HG03066 (cell line): ENCODE results near the gene MICB.
A peak's percentile ranks its signal among the peaks of the same experiment; 100 is the strongest.
"Not testable (repeated sequence)": the region's sequence is repeated elsewhere in the genome, so short reads cannot be mapped to it uniquely, and the experiment has no call there.

ENCODE experiments used
- ATAC-seq: cut with Tn5 transposase; IDR thresholded peaks from one replicate; pipeline ENCODE4 v1.9.1; 2021; ENCODE audit warnings: low read depth; ENCODE audit not compliant: unreplicated experiment

MICB gene

GRCh38 chr6:31497531-31498476 lies at the start of gene MICB:
MICB (plus strand) TSS chr6:31498145; CDS start chr6:31498194, 49 bp downstream.
- peak; percentile 43 for ATAC-seq

- no peak for ATAC-seq
Measured at GRCh38 chr6:31450751-31451150, 47.2 kb upstream of the MICB start.

GRCh38 chr6:31452859-31453258 lies 45.1 kb upstream of the MICB start:
- no peak for ATAC-seq

DNA sequence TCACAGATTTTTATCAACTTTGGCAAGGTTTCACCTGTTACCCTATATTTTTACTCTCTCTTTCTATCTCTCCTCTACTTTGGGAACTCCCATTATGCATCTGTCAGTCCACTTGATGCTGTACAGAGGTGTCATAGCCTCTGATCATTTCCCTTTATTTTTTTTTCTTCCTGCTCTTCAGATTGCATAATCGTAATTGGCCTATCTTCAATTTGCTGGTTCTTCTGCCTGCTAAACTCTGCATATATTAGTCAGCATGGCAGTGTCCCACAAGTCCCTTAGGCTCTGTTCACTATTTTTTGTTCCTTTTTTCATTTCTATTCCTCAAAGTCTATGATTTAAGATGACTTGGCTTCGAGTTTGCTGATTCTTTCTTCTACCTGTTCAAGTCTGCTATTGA lies 44.7 kb upstream of the MICB start:
- ATAC-seq, result no peak

GRCh38 chr6:31459864-31460263 lies 38.1 kb upstream of the MICB start:
- ATAC-seq, result not testable (repeated sequence)

DNA sequence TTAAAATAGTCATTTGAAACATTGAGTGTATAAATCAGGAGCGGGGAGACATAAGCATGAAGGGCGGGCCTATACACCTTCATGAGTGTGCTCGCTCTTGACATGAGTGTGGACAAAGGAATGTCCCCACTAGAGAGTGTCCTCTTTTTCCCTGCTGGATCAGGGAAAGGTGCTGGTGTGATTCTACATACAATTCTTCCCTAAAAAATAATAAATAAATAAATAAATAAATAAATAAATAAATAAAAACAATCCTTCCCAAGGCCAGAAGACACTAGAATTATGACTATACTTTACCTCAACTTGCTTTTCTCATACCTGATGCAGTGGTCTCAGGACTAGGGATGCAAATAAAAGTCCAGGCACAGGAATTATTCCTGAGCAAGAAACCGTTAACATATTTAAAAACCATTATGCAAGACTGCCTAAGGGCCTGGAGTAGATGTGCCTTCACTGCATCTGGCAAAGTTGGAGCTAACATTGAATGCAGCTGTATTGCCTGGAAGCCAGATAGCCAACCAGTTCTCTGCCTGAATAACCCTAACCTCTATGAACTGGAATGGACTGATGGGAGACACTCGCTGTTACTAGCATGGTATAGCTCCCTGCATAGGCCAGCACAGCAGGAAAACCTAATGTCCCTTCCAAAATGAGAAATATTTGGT lies 37.5 kb upstream of the MICB start:
- no peak for ATAC-seq

DNA sequence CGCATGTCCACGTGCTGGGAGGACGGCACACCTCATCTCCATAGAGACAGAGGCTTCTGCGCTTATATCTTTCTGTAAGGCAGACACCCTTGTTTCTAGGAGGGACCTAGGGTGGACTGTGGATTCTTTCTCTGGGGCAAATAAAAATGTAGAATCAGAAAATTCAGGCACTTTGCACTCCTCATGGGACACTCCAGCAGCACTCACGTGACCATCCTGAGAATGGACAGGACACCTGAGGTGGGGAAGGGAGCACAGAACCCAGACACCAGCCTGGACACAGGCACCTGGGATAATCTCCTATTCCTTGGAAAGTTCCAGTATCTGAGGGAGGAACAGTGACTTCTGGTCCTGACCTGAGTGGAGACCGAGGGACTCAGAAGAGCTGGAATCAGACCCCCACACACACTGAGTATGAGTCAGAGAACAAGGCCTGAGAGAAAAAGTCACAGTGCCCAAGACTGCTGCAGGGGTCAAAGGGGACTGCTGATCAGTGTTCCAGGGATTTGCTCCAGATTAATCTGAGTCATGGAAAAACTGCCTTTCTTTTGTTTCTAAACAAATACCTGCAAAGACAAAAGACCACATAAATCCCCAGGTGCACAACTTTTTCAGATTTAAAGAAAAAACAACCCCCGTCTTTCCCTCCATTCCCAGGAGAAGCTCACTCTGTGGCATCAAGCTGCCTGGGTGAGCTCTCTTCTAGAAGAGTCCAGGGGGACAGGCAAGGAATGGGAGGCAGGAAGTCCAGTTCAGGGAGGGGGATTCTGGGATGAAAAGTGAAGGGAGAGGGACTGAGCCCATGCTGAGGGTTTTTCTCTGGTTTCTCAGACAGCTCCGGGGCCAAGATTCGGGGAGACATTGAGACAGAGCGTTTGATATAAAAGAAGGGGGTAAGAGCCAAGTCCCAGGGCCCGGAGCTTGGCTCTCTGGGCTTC lies 35.6 kb upstream of the MICB start:
- ATAC-seq, result no peak

DNA sequence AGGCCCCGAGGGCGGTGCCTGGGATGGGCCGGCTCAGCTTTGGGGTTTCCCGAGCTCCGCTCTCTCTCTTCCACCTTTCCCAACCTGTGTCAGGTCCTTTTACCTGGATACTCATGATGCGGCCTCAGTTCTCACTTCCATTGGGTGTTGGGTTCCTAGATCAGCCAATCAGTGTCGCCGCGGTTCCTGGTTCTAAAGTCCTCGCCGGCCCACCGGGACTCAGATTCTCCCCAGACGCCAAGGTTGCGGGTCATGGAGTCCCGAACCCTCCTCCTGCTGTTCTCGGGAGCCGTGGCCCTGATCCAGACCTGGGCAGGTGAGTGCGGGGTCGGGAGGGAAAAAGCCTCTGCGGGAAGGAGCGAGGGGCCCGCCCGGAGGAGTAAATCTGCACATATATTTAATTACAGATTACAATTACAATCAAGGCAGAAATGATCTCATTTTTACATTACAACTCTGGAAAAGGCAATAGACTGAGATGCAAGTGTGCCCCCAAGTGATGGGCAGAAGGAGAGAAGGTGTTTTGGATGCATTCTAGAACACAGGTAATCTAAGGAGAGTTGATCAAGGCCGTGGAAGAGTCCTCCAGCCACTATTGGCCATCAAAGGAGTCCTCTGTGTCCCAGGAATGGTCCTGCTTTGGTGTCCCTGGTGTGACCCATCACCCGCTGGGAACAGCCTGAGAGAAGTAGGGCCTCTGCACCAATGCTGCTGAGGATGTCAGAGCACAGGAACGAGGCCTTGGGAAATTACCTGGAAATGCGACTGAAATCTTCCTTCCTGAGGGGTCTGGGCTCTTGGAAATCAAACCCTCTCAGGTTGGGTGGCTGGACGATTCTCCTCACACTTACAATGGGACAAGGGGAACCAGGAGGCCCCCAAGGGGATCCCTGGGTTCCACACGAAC lies 34.7 kb upstream of the MICB start:
- peak; percentile 73 for ATAC-seq

GRCh38 chr6:31464252-31465184 lies 33.4 kb upstream of the MICB start:
- ATAC-seq, result no peak

DNA sequence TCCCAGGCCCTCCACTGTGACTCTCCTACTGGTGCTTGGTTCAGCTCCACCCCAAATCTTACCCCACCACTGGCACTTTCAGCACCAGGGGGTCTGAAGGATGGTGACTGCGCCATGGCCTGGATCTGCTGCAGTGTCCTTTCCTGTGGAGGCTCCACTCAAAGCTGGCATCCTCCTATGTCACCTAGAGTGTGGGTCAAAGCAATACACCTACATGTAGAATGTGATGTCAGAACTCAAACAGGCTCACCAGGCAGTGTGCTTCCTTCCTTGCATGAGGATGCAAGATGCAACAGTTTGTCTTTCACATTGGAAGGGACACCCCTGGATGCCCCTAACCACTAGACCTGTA lies 32.8 kb upstream of the MICB start:
- ATAC-seq, result no peak

DNA sequence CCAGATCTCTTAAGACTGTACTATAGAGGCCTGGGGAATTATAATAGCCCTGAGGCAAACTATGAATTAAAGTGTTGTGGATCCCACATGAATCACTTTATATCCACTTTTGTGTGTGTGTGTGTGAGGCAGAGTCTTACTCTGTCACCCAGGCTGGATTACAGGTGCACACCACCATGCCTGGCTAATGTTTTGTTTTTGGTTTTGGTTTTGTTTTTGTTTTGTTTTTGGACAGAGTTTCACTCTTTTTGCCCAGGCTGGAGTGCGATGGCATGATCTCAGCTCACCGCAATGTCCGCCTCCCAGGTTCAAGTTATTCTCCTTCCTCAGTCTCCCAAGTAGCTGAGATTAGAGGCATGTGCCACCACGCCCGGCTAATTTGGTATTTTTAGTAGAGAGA lies 32.2 kb upstream of the MICB start:
- no peak for ATAC-seq

GRCh38 chr6:31466466-31466865 lies 31.5 kb upstream of the MICB start:
- ATAC-seq, result no peak

DNA sequence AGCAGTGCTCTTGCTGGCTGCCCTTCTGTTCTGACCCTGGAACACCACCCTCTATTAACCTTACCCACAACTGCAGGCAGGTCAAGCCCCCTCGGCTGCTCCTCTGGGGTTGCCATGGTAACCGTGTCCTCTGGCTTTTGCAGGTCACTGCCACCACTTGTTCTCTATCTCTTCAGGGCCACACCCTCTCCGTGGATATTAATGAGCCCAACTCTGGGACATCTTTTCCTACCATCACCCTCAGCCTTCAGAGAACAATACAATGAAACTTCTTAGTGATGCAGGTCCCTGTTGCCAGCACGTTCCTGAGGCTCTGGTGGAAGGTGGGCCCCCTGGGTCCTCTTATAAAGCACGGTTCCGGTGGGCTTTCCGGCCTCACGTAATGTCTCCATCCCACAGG lies 30.8 kb upstream of the MICB start:
- no peak for ATAC-seq

GRCh38 chr6:31468311-31468710 lies 29.6 kb upstream of the MICB start:
- no peak for ATAC-seq

GRCh38 chr6:31470801-31471200 lies 27.1 kb upstream of the MICB start:
- ATAC-seq, result no peak

GRCh38 chr6:31471711-31472110 lies 26.2 kb upstream of the MICB start:
- no peak for ATAC-seq

DNA sequence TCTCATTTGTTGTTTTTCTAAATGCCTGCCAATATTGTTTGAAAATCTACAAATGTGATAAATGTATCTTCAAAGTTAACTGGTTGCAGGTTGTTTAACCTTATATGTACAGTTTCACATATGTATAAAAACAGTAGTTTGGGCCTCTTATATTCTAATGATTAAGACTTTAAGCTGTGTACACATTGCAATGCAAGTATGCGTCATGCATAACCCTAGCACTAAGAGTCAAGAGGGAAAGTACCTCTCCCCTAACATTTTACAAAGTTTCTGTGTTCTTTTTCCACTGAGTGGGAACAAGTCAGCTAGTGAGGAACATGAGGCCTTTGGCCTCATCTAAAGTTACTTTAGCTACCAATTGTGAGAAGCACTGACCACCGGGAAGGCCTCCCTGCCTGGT lies 25.7 kb upstream of the MICB start:
- ATAC-seq, result no peak

GRCh38 chr6:31473244-31473643 lies 24.7 kb upstream of the MICB start:
- no peak for ATAC-seq
